HCT116 (cell line): ENCODE data around the gene PIP4P1. TPM values are rescaled to one million over a fixed set of nuclear protein-coding genes. Genes with fewer than 3 reads are reported as not detected.

ENCODE experiments used
- ATAC-seq: fragments of 200-7000 bp; cut with Tn5 transposase; 2 replicates; pipeline ENCODE4 v1.9.1; 2020; ENCODE audit warnings: mild to moderate bottlenecking, moderate library complexity
- BruUV-seq: library from RNA; stranded (reverse); fragments of 400-500 nt; replicated peaks from 2 replicates; lab custom pipeline; 2021; lab: Mats Ljungman, UMichigan
- CTCF ChIA-PET: fragments of 300-600 bp; sonication (Branson Sonifier 250); formaldehyde crosslinking; loops from one replicate; lab custom pipeline; 2021; ENCODE audit warnings: antibody characterized with exemption; lab: Charles Lee
- POLR2A ChIA-PET: fragments of 300-600, 350-600 bp; sonication (Branson Sonifier 250); formaldehyde crosslinking; loops from one replicate; lab custom pipeline; 2021; ENCODE audit warnings: antibody characterized with exemption; lab: Charles Lee
- RAD21 ChIA-PET, 2 experiments: fragments of 300-600 bp; sonication (Branson Sonifier 250); formaldehyde crosslinking; loops; one replicate each; lab custom pipeline; 2023; ENCODE audit warnings: low total read pairs in 2 of 2; ENCODE audit not compliant: uncharacterized antibody in 2 of 2, unreplicated experiment in 2 of 2, low non-redundant PET in 1 of 2; lab: Charles Lee
- DNase-seq: peaks from one replicate; pipeline ENCODE4 v3.0.0-alpha.2; 2010; ENCODE audit warnings: low read depth, low spot score
- H2AFZ ChIP-seq: fragments of 200-600 bp; shearing (Covaris generic), sonication (generic); 2 replicates; pipeline ENCODE4 v1.6.1; 2017; ENCODE audit warnings: low read depth, mixed run types, mixed read lengths, antibody characterized with exemption, low read length; ENCODE audit not compliant: poor library complexity, severe bottlenecking
- H3K27ac ChIP-seq: 2 replicates; pipeline ENCODE4 v1.5.1; 2012; ENCODE audit warnings: low read depth, low read length
- H3K27me3 ChIP-seq: fragments of 200-600 bp; sonication (generic); 2 replicates; pipeline ENCODE4 v1.6.1; 2016; ENCODE audit warnings: mixed run types, low read length, mixed read lengths; ENCODE audit not compliant: insufficient read depth
- H3K36me3 ChIP-seq, 2 experiments: fragments of 200-500 bp in 1 of 2; fragments of 200-600 bp in 1 of 2; sonication (Bioruptor generic) in 1 of 2; sonication (generic) in 1 of 2; 2 replicates each; pipeline versions ENCODE4 v1.5.1 to v1.6.1; 2014 to 2016; ENCODE audit warnings: low read length in 2 of 2, inconsistent platforms in 1 of 2, mixed read lengths in 1 of 2, mixed run types in 1 of 2; ENCODE audit not compliant: insufficient read depth in 2 of 2, control insufficient read depth in 1 of 2
- H3K4me1 ChIP-seq, 2 experiments: fragments of 200-600 bp in 1 of 2; sonication (generic) in 1 of 2; 2 replicates each; pipeline versions ENCODE4 v1.5.1 to v1.6.1; 2012 to 2017; ENCODE audit warnings: low read length in 2 of 2, inconsistent platforms in 1 of 2, mild to moderate bottlenecking in 1 of 2, mixed read lengths in 1 of 2, mixed run types in 1 of 2, moderate library complexity in 1 of 2; ENCODE audit not compliant: insufficient read depth in 2 of 2, control insufficient read depth in 1 of 2
- H3K4me2 ChIP-seq: fragments of 200-600 bp; sonication (generic); 2 replicates; pipeline ENCODE4 v1.6.1; 2017; ENCODE audit warnings: mixed run types, low read length, mixed read lengths
- H3K4me3 ChIP-seq, 2 experiments: fragments of 200-600 bp in 1 of 2; sonication (generic) in 1 of 2; replicated peaks in 1 of 2; 2 replicates each; pipeline ENCODE4 v1.5.1; 2011 to 2016; ENCODE audit warnings: low read length in 2 of 2, control low read depth in 1 of 2, low read depth in 1 of 2, mild to moderate bottlenecking in 1 of 2, mixed read lengths in 1 of 2, mixed run types in 1 of 2
- H3K79me2 ChIP-seq: fragments of 200-600 bp; sonication (generic); 2 replicates; pipeline ENCODE4 v1.6.1; 2017; ENCODE audit warnings: mild to moderate bottlenecking, mixed run types, low read length, moderate library complexity, mixed read lengths; ENCODE audit not compliant: insufficient read depth
- H3K9ac ChIP-seq: fragments of 200-600 bp; sonication (generic); 2 replicates; pipeline ENCODE4 v1.6.1; 2016; ENCODE audit warnings: low read length, mixed read lengths
- H3K9me2 ChIP-seq: fragments of 200-600 bp; sonication (generic), shearing (Covaris generic); 2 replicates; pipeline ENCODE4 v1.6.1; 2017; ENCODE audit warnings: mixed run types, mild to moderate bottlenecking, moderate library complexity; ENCODE audit not compliant: insufficient read depth
- H3K9me3 ChIP-seq, 2 experiments: fragments of 200-500 bp in 1 of 2; fragments of 200-600 bp in 1 of 2; sonication (Bioruptor generic) in 1 of 2; sonication (generic) in 1 of 2; 2 replicates each; pipeline ENCODE4 v1.6.1; 2014 to 2017; ENCODE audit warnings: low read length in 2 of 2, mixed read lengths in 2 of 2, inconsistent platforms in 1 of 2, low read depth in 1 of 2, mild to moderate bottlenecking in 1 of 2, mixed run types in 1 of 2, moderate library complexity in 1 of 2; ENCODE audit not compliant: control insufficient read depth in 1 of 2, insufficient read depth in 1 of 2
- H4K20me1 ChIP-seq: fragments of 200-600 bp; sonication (generic), shearing (Covaris generic); 2 replicates; pipeline ENCODE4 v1.6.1; 2017; ENCODE audit warnings: mixed run types, mild to moderate bottlenecking, moderate library complexity; ENCODE audit not compliant: insufficient read depth
- ATF3 ChIP-seq: IDR thresholded peaks from 2 replicates; pipeline ENCODE4 v1.6.1; 2012
- CEBPB ChIP-seq: IDR thresholded peaks from 2 replicates; pipeline ENCODE4 v1.6.1; 2012; ENCODE audit warnings: low read depth
- CTCF ChIP-seq, 3 experiments: fragments of 200-600 bp in 1 of 3; sonication (generic) in 1 of 3; IDR thresholded peaks in 2 of 3; conservative IDR thresholded peaks in 1 of 3; 2 replicates each; pipeline ENCODE4 v1.5.1; 2012 to 2017; ENCODE audit warnings: low read depth in 2 of 3, low read length in 2 of 3, antibody characterized with exemption in 1 of 3, borderline replicate concordance in 1 of 3, control low read depth in 1 of 3, mild to moderate bottlenecking in 1 of 3, mixed read lengths in 1 of 3, mixed run types in 1 of 3, moderate library complexity in 1 of 3; ENCODE audit not compliant: insufficient read depth in 1 of 3
- EGR1 ChIP-seq: IDR thresholded peaks from 2 replicates; pipeline ENCODE4 v1.6.1; 2012; ENCODE audit warnings: low read depth
- EZH2 ChIP-seq: fragments of 200-600 bp; sonication (generic); IDR thresholded peaks from 2 replicates; pipeline ENCODE4 v1.6.1; 2017; ENCODE audit warnings: antibody characterized with exemption, mixed run types
- JUND ChIP-seq: IDR thresholded peaks from 2 replicates; pipeline ENCODE4 v1.6.1; 2012
- MAX ChIP-seq: IDR thresholded peaks from 2 replicates; pipeline ENCODE4 v1.6.1; 2012
- POLR2A ChIP-seq: IDR thresholded peaks from 2 replicates; pipeline ENCODE4 v1.7.0; 2011; ENCODE audit warnings: borderline replicate concordance; ENCODE audit not compliant: insufficient read depth, insufficient read length; ENCODE audit errors: extremely low read depth
- SIN3A ChIP-seq: IDR thresholded peaks from 2 replicates; pipeline ENCODE4 v1.6.1; 2012; ENCODE audit warnings: low read depth
- SRF ChIP-seq: IDR thresholded peaks from 2 replicates; pipeline ENCODE4 v1.6.1; 2012; ENCODE audit warnings: low read depth
- ZBTB33 ChIP-seq: IDR thresholded peaks from 2 replicates; pipeline ENCODE4 v1.6.1; 2011; ENCODE audit warnings: mild to moderate bottlenecking, low read length, moderate library complexity; ENCODE audit not compliant: insufficient replicate concordance; ENCODE audit errors: extremely low read depth
- ZNF274 ChIP-seq: fragments of 200-500 bp; sonication (Bioruptor generic); IDR thresholded peaks from 2 replicates; pipeline ENCODE4 v1.6.1; 2014; ENCODE audit warnings: mild to moderate bottlenecking, low read depth, low read length, inconsistent platforms
- intact Hi-C: fragments of 100-400 bp; cut with micrococcal nuclease; formaldehyde crosslinking; loops from 2 replicates; pipeline ENCODE4 v1.10.0; 2022
- total RNA-seq: library from RNA; stranded (reverse); gene quantifications from one replicate; pipeline ENCODE4 v1.2.1, GENCODE V29; 2021; ENCODE audit not compliant: unreplicated experiment

The PIP4P1 gene
- total RNA-seq, 1 experiment from 2014 or later, result 35.4 TPM

- no peak for TF ChIP-seq CTCF (IDR thresholded peaks at IDR 0.05 in 2 of 3, conservative IDR thresholded peaks at IDR 0.05 in 1 of 3; ENCODE audit: borderline replicate concordance in 1 of 3, insufficient read depth in 1 of 3, low read depth in 2 of 3, low read length in 2 of 3)
- no peak for TF ChIP-seq MAX
- no peak for TF ChIP-seq EGR1
Observed at GRCh38 chr14:20485900-20486299, 24.7 kb upstream of the PIP4P1 start (continued).

GRCh38 chr14:20482382-20482781 is 21.1 kb upstream of the PIP4P1 start:
- no TSS peak for BruUV-seq
- no peak overlapping the region for H3K4me2 ChIP-seq
- no peaks in the 10 kb centered on the region for H3K79me2 ChIP-seq
- H3K9me2 ChIP-seq, result no peaks in the 10 kb centered on the region
- ATAC-seq, result no peak
- ChIA-PET POLR2A (interaction anchor here (2.4 kb wide), 1 partner anchor 13 kb away, joined by 14 read pairs; the partner anchor contains the start of gene PNP), RAD21 (no interaction called here), CTCF (no interaction called here)
- no peak overlapping the region for H2AFZ ChIP-seq
- intact Hi-C loops, result no loop called here
- TF ChIP-seq EGR1 (no peak), SIN3A (no peak), ZNF274 (no peak), SRF (no peak), CEBPB (no peak), MAX (no peak), EZH2 (no peak), ZBTB33 (no peak), JUND (no peak), CTCF (IDR thresholded peaks at IDR 0.05 in 2 of 3, conservative IDR thresholded peaks at IDR 0.05 in 1 of 3; ENCODE audit: borderline replicate concordance in 1 of 3, insufficient read depth in 1 of 3, low read depth in 2 of 3, low read length in 2 of 3) (no peak), POLR2A (no peak), ATF3 (no peak)
- no peak overlapping the region for H3K9ac ChIP-seq
- no peak overlapping the region for H3K27ac ChIP-seq
- H3K4me3 ChIP-seq, result no peak overlapping the region
- no peaks in the 10 kb centered on the region for H4K20me1 ChIP-seq
- H3K9me3 ChIP-seq, result no peaks in the 10 kb centered on the region
- no peaks in the 10 kb centered on the region for H3K4me1 ChIP-seq
- no peak for DNase-seq
- no peaks in the 10 kb centered on the region for H3K27me3 ChIP-seq
- H3K36me3 ChIP-seq, result peaks cover 3 to 4% of the 10 kb centered on the region in 2 experiments; a peak in 2 of 4 replicates
